SK-N-SH (cell line): ENCODE data around the gene SLC35F5. TPM values are rescaled to one million over a fixed set of nuclear protein-coding genes. Genes with fewer than 3 reads are reported as not detected.

ENCODE experiments used
- CTCF ChIA-PET: fragments of 300-600, 350-600 bp; formaldehyde crosslinking; extraction: SDS; loops from one replicate; lab custom pipeline; 2021; lab: Yijun Ruan, JAX
- POLR2A ChIA-PET: fragments of 350-600 bp; sonication (Branson Sonifier 250); formaldehyde crosslinking; extraction: SDS; loops from one replicate; lab custom pipeline; 2020; ENCODE audit warnings: antibody characterized with exemption, inconsistent platforms; lab: Yijun Ruan, JAX
- DNase-seq: peaks from one replicate; pipeline ENCODE4 v3.0.0; 2012
- H2AFZ ChIP-seq: fragments of 200-600 bp; sonication (generic); 2 replicates; pipeline ENCODE4 v1.8.1; 2016; ENCODE audit warnings: antibody characterized with exemption, mild to moderate bottlenecking, low read depth
- H3F3A ChIP-seq: fragments of 200-600 bp; sonication (generic); replicated peaks from 2 replicates; pipeline ENCODE3; 2016; ENCODE audit warnings: antibody characterized with exemption, mild to moderate bottlenecking; ENCODE audit not compliant: insufficient read depth
- H3K27ac ChIP-seq, 2 experiments: fragments of 200-500 bp in 1 of 2; fragments of 200-600 bp in 1 of 2; sonication (Bioruptor generic) in 1 of 2; sonication (generic), shearing (Covaris generic) in 1 of 2; 2 replicates each; pipeline versions ENCODE4 v1.5.1 to v1.6.1; 2014 to 2016; ENCODE audit warnings: low read depth in 2 of 2, inconsistent platforms in 1 of 2, low read length in 1 of 2, mild to moderate bottlenecking in 1 of 2, mixed read lengths in 1 of 2
- H3K27me3 ChIP-seq: fragments of 200-600 bp; sonication (generic), shearing (Covaris generic); 2 replicates; pipeline ENCODE4 v1.6.1; 2016; ENCODE audit warnings: mixed run types; ENCODE audit not compliant: insufficient read depth
- H3K36me3 ChIP-seq, 2 experiments: fragments of 200-500 bp in 1 of 2; fragments of 200-600 bp in 1 of 2; sonication (Bioruptor generic) in 1 of 2; sonication (generic) in 1 of 2; replicated peaks in 1 of 2; 2 replicates each; pipeline versions ENCODE3 to v1.5.1; 2014 to 2016; ENCODE audit warnings: low read length in 1 of 2, mild to moderate bottlenecking in 1 of 2; ENCODE audit not compliant: insufficient read depth in 2 of 2, control insufficient read depth in 1 of 2
- H3K4me1 ChIP-seq, 2 experiments: fragments of 200-500 bp in 1 of 2; fragments of 200-600 bp in 1 of 2; sonication (Bioruptor generic) in 1 of 2; sonication (generic), shearing (Covaris generic) in 1 of 2; 2 replicates each; pipeline versions ENCODE4 v1.5.1 to v1.6.1; 2014 to 2016; ENCODE audit warnings: low read depth in 1 of 2, low read length in 1 of 2, mixed run types in 1 of 2; ENCODE audit not compliant: insufficient read depth in 2 of 2, control insufficient read depth in 1 of 2
- H3K4me2 ChIP-seq: fragments of 200-600 bp; sonication (generic), shearing (Covaris generic); 2 replicates; pipeline ENCODE4 v1.6.1; 2017; ENCODE audit warnings: mixed run types
- H3K4me3 ChIP-seq, 2 experiments: fragments of 200-500 bp in 1 of 2; fragments of 200-600 bp in 1 of 2; sonication (Bioruptor generic) in 1 of 2; sonication (generic), shearing (Covaris generic) in 1 of 2; 2 replicates each; pipeline versions ENCODE4 v1.5.1 to v1.8.1; 2014 to 2016; ENCODE audit warnings: low read depth in 2 of 2, inconsistent platforms in 1 of 2, low read length in 1 of 2, mild to moderate bottlenecking in 1 of 2, mixed read lengths in 1 of 2, moderate library complexity in 1 of 2
- H3K79me2 ChIP-seq: fragments of 200-600 bp; sonication (generic); 2 replicates; pipeline ENCODE4 v1.8.1; 2017; ENCODE audit warnings: mild to moderate bottlenecking; ENCODE audit not compliant: insufficient read depth
- H3K9ac ChIP-seq: fragments of 200-600 bp; sonication (generic); 2 replicates; pipeline ENCODE4 v1.6.1; 2017; ENCODE audit warnings: mixed run types
- H3K9me2 ChIP-seq: fragments of 200-600 bp; sonication (generic); 2 replicates; pipeline ENCODE4 v1.6.1; 2017; ENCODE audit warnings: mixed run types
- H3K9me3 ChIP-seq: fragments of 200-600 bp; sonication (generic); 2 replicates; pipeline ENCODE4 v1.6.1; 2017; ENCODE audit warnings: mixed run types, mild to moderate bottlenecking, moderate library complexity
- H4K20me1 ChIP-seq: fragments of 200-600 bp; sonication (generic); 2 replicates; pipeline ENCODE4 v1.6.1; 2017; ENCODE audit warnings: mild to moderate bottlenecking, mixed run types; ENCODE audit not compliant: insufficient read depth
- ELF1 ChIP-seq: IDR thresholded peaks from 2 replicates; pipeline ENCODE4 v1.4.0; 2012
- EZH2phosphoT487 ChIP-seq: fragments of 200-600 bp; sonication (generic); IDR thresholded peaks from 2 replicates; pipeline ENCODE4 v1.6.1; 2017; ENCODE audit warnings: low read depth, mixed run types, mild to moderate bottlenecking, antibody characterized with exemption, moderate library complexity, borderline replicate concordance
- GATA2 ChIP-seq: sonication (generic); formaldehyde crosslinking; IDR thresholded peaks from 2 replicates; pipeline ENCODE4 v1.5.0; 2020; ENCODE audit warnings: mild to moderate bottlenecking, missing genetic modification reagents
- IRF3 ChIP-seq: fragments of 150-350 bp; IDR thresholded peaks from 2 replicates; pipeline ENCODE4 v1.6.1; 2016; ENCODE audit warnings: mild to moderate bottlenecking, low read depth, low read length
- MAX ChIP-seq: IDR thresholded peaks from 2 replicates; pipeline ENCODE4 v1.4.0; 2012; ENCODE audit warnings: low read depth
- MEF2A ChIP-seq: IDR thresholded peaks from 2 replicates; pipeline ENCODE4 v1.4.0; 2012; ENCODE audit warnings: low read depth, borderline replicate concordance
- REST ChIP-seq: IDR thresholded peaks from 2 replicates; pipeline ENCODE4 v1.6.1; 2012; ENCODE audit warnings: mild to moderate bottlenecking, low read depth, low read length, moderate library complexity
- RFX5 ChIP-seq: IDR thresholded peaks from 2 replicates; pipeline ENCODE4 v1.6.1; 2012; ENCODE audit warnings: mild to moderate bottlenecking, improper control_type of control experiment, low read length
- SIN3A ChIP-seq: IDR thresholded peaks from 2 replicates; pipeline ENCODE4 v1.6.1; 2012; ENCODE audit warnings: low read depth, mild to moderate bottlenecking, low read length, moderate library complexity, borderline replicate concordance
- SMC3 ChIP-seq: IDR thresholded peaks from 2 replicates; pipeline ENCODE4 v1.6.1; 2012; ENCODE audit warnings: low read depth, low read length, improper control_type of control experiment
- USF1 ChIP-seq: IDR thresholded peaks from 2 replicates; pipeline ENCODE4 v1.4.0; 2012; ENCODE audit warnings: low read depth, borderline replicate concordance
- YY1 ChIP-seq: IDR thresholded peaks from 2 replicates; pipeline ENCODE4 v1.4.0; 2012; ENCODE audit warnings: low read depth, mild to moderate bottlenecking
- WGBS: methylation state at CpG from one replicate; pipeline ENCODE4 v1.1.6; 2017; ENCODE audit warnings: low lambda C conversion rate; 5-methylcytosine and 5-hydroxymethylcytosine counted together
- polyA plus RNA-seq, 3 experiments: library from polyadenylated mRNA; depleted of rRNA; stranded (reverse); fragments of >200 nt; gene quantifications; 2 replicates each; pipeline ENCODE4 v1.2.3, GENCODE V29; 2012

The SLC35F5 gene
- polyA plus RNA-seq, 1 of the 3 experiments (the other 2 are of a cell fraction) = 16.8 TPM

GRCh38 chr2:113676623-113677266 lies 79.7 kb downstream of the SLC35F5 start:
- no peak for DNase-seq
- TF ChIP-seq MAX (no peak), SIN3A (no peak), ELF1 (no peak), YY1 (no peak), GATA2 (CRISPR knock-in tag) (no peak), MEF2A (no peak), EZH2phosphoT487 (no peak), RFX5 (no peak), REST (no peak), IRF3 (no peak)

GRCh38 chr2:113675875-113676274 lies 80.6 kb downstream of the SLC35F5 start:
- Histone ChIP-seq H4K20me1 (no peaks in the 10 kb centered on the region), H3K4me3 (no peak overlapping the region), H3K27ac (no peak overlapping the region), H3K79me2 (no peaks in the 10 kb centered on the region)
- CTCF ChIA-PET = no interaction called here
- TF ChIP-seq SMC3 = no peak
- TF ChIP-seq MAX = no peak
- no peak for TF ChIP-seq USF1
- TF ChIP-seq, all 33 proteins: peak for 0
- Histone ChIP-seq H3K4me1 (no peaks in the 10 kb centered on the region), H3K9me2 (no peaks in the 10 kb centered on the region), H3K27me3 (peaks cover 7% of the 10 kb centered on the region; the same call in 1 of the 2 replicates), H3F3A (no peaks in the 10 kb centered on the region), H3K36me3 (no peaks in the 10 kb centered on the region), H3K9me3 (no peaks in the 10 kb centered on the region), H2AFZ (no peak overlapping the region), H3K4me2 (no peak overlapping the region), H3K9ac (no peak overlapping the region)
- POLR2A ChIA-PET = no interaction called here
- WGBS = 49% methylated on average over 9 of the region's 9 CpGs
- DNase-seq = no peak

More at GRCh38 chr2:113676623-113677266, 79.7 kb downstream of the SLC35F5 start:
- no peak overlapping the region for H2AFZ ChIP-seq
- no peaks in the 10 kb centered on the region for H3K9me3 ChIP-seq
- no peak overlapping the region for H3K9ac ChIP-seq
- H3F3A ChIP-seq = no peaks in the 10 kb centered on the region
- H3K4me1 ChIP-seq = no peaks in the 10 kb centered on the region
- no peaks in the 10 kb centered on the region for H4K20me1 ChIP-seq
- H3K9me2 ChIP-seq = no peaks in the 10 kb centered on the region
- H3K36me3 ChIP-seq = no peaks in the 10 kb centered on the region
- ChIA-PET POLR2A (no interaction called here), CTCF (no interaction called here)
- 53% methylated on average over 4 of the region's 4 CpGs for WGBS
- no peak overlapping the region for H3K4me3 ChIP-seq
- peaks cover 7% of the 10 kb centered on the region; the same call in 1 of the 2 replicates for H3K27me3 ChIP-seq
- no peaks in the 10 kb centered on the region for H3K79me2 ChIP-seq
- H3K27ac ChIP-seq = no peak overlapping the region
- H3K4me2 ChIP-seq = no peak overlapping the region
